ENCODE measurements around the gene SMIM23. TPM values are rescaled to one million over a fixed set of nuclear protein-coding genes. Genes with fewer than 3 reads are reported as not detected.

The SMIM23 gene
- total and polyA plus RNA-seq, 10 of the 15 experiments (the other 5 are each of a cell fraction or from before 2014, with no cell fraction given): not detected

DNA sequence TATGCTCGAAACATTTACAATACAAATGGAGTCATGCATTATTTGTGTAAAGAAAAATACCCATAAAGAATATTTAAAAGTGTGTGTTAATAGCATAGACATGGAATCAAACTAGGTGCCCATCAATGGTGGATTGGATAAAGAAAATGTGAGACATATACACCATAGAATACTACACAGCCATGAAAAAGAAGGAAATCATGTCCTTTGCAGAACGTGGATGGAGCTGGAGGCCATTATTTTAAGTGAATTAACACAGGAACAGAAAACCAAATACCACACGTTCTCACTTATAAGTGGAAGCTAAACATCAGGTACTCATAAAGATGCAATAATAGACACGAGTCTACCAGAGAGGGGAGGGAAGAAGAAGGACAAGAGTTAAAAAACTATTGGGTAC is 22.8 kb downstream of the SMIM23 start:
- Histone ChIP-seq H3K4me3 (no peak overlapping the region), H4K20me1 (ENCODE audit: control insufficient read depth, insufficient read depth) (no peaks in the 10 kb centered on the region), H3K9me3 (replicated peaks; ENCODE audit: control insufficient read depth, insufficient read depth, low read length) (no peaks in the 10 kb centered on the region), H2AFZ (ENCODE audit: control insufficient read depth, low read depth, low read length) (no peak overlapping the region), H3K4me2 (ENCODE audit: control insufficient read depth, insufficient read depth) (no peak overlapping the region), H3K4me1 (ENCODE audit: control insufficient read depth, insufficient read depth, low read length) (no peaks in the 10 kb centered on the region), H3K79me2 (ENCODE audit: control insufficient read depth, insufficient read depth, low read length) (no peaks in the 10 kb centered on the region), H3K27ac (ENCODE audit: control insufficient read depth, insufficient read depth) (no peak overlapping the region), H3K9ac (ENCODE audit: control insufficient read depth, insufficient read depth, low read length) (no peak overlapping the region), H3K36me3 (ENCODE audit: control insufficient read depth in 2 of 2, insufficient read depth in 2 of 2, low read length in 1 of 2) (no peaks in the 10 kb centered on the region), H3K27me3 (replicated peaks in 1 of 2; ENCODE audit: control insufficient read depth in 2 of 2, insufficient read depth in 2 of 2, low read length in 1 of 2) (peaks cover 3 to 5% of the 10 kb centered on the region in 2 experiments; a peak in 2 of 4 replicates)
- ChIA-PET CTCF (no interaction called here), RAD21 (ENCODE audit: unreplicated experiment) (no interaction called here), POLR2A (no interaction called here), SMC1A (ENCODE audit: uncharacterized antibody, unreplicated experiment) (no interaction called here)
- TF ChIP-seq TARDBP (IDR thresholded peaks at IDR 0.05; ENCODE audit: borderline replicate concordance) (no peak), RBBP5 (conservative IDR thresholded peaks at IDR 0.05) (no peak), RAD51 (IDR thresholded peaks at IDR 0.05) (no peak), DPF2 (IDR thresholded peaks at IDR 0.05) (no peak)
- DNase-seq (ENCODE audit: low read depth, low spot score) (no peak), ATAC-seq (no peak), FAIRE-seq (peak; percentile 35)
- in situ Hi-C loops (cut with MboI) (no loop called here), intact Hi-C loops (cut with micrococcal nuclease; ENCODE audit: unreplicated experiment) (no loop called here)
- 2% methylated on average over 4 of the region's 4 CpGs for WGBS (ENCODE audit: insufficient coverage, insufficient replicate concordance, low lambda C conversion rate, missing lambda C conversion rate)
- BruUV-seq (replicated peaks): no TSS peak

DNA sequence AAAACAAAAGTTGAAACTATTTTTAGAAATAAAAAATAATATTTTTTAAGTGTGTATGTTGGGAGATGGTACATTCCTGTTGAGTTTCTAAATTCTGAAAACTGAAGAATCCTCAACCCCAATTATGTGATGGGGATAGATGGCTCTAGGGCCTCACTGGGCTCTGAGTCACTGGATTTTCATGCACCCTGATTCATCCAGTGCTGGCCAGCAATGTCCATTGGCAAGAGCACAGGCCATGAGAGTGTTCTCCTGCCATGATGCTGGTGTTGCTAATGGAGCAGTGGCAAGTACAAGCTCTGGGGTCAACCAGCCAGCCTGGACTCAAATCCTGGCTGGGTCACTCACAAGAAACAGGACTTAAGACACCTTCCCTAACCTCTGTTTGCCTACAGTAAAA is 23.3 kb downstream of the SMIM23 start:
- intact Hi-C loops (cut with micrococcal nuclease; ENCODE audit: unreplicated experiment): no loop called here
- no peak overlapping the region for H3K9ac ChIP-seq (ENCODE audit: control insufficient read depth, insufficient read depth, low read length)
- no peaks in the 10 kb centered on the region for H3K36me3 ChIP-seq (ENCODE audit: control insufficient read depth in 2 of 2, insufficient read depth in 2 of 2, low read length in 1 of 2)
- RAD21 ChIA-PET (ENCODE audit: unreplicated experiment): no interaction called here
- no peaks in the 10 kb centered on the region for H3K9me3 ChIP-seq (replicated peaks; ENCODE audit: control insufficient read depth, insufficient read depth, low read length)
- H3K79me2 ChIP-seq (ENCODE audit: control insufficient read depth, insufficient read depth, low read length): no peaks in the 10 kb centered on the region
- H4K20me1 ChIP-seq (ENCODE audit: control insufficient read depth, insufficient read depth): no peaks in the 10 kb centered on the region
- H3K4me2 ChIP-seq (ENCODE audit: control insufficient read depth, insufficient read depth): no peak overlapping the region
- FAIRE-seq (no peak), DNase-seq (ENCODE audit: low read depth, low spot score) (no peak), ATAC-seq (no peak)
- CTCF ChIA-PET: no interaction called here
- SMC1A ChIA-PET (ENCODE audit: uncharacterized antibody, unreplicated experiment): no interaction called here
- in situ Hi-C loops (cut with MboI): no loop called here
- BruUV-seq (replicated peaks): no TSS peak
- peaks cover 3 to 5% of the 10 kb centered on the region in 2 experiments; a peak in 3 of 4 replicates for H3K27me3 ChIP-seq (replicated peaks in 1 of 2; ENCODE audit: control insufficient read depth in 2 of 2, insufficient read depth in 2 of 2, low read length in 1 of 2)
- POLR2A ChIA-PET: no interaction called here
- no peaks in the 10 kb centered on the region for H3K4me1 ChIP-seq (ENCODE audit: control insufficient read depth, insufficient read depth, low read length)
- no peak overlapping the region for H2AFZ ChIP-seq (ENCODE audit: control insufficient read depth, low read depth, low read length)
- H3K27ac ChIP-seq (ENCODE audit: control insufficient read depth, insufficient read depth): no peak overlapping the region
- no peak overlapping the region for H3K4me3 ChIP-seq
- TF ChIP-seq ESRRA (IDR thresholded peaks at IDR 0.05; ENCODE audit: low read length) (no peak), PML (IDR thresholded peaks at IDR 0.05; ENCODE audit: low read length) (no peak), POLR2A (IDR thresholded peaks at IDR 0.05; ENCODE audit: low read depth, low read length) (no peak), POLR2AphosphoS2 (IDR thresholded peaks at IDR 0.05; ENCODE audit: low read depth, low read length) (no peak), DPF2 (IDR thresholded peaks at IDR 0.05) (no peak), TARDBP (IDR thresholded peaks at IDR 0.05; ENCODE audit: borderline replicate concordance) (no peak), POU2F2 (IDR thresholded peaks at IDR 0.05; ENCODE audit: borderline replicate concordance, low read depth, low read length) (no peak), CREM (IDR thresholded peaks at IDR 0.05; ENCODE audit: low read depth) (no peak), RAD51 (IDR thresholded peaks at IDR 0.05) (no peak), NBN (IDR thresholded peaks at IDR 0.05) (no peak)
- TF ChIP-seq, protein P1, sequence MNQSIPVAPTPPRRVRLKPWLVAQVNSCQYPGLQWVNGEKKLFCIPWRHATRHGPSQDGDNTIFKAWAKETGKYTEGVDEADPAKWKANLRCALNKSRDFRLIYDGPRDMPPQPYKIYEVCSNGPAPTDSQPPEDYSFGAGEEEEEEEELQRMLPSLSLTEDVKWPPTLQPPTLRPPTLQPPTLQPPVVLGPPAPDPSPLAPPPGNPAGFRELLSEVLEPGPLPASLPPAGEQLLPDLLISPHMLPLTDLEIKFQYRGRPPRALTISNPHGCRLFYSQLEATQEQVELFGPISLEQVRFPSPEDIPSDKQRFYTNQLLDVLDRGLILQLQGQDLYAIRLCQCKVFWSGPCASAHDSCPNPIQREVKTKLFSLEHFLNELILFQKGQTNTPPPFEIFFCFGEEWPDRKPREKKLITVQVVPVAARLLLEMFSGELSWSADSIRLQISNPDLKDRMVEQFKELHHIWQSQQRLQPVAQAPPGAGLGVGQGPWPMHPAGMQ (IDR thresholded peaks at IDR 0.05; ENCODE audit: borderline replicate concordance): no peak
- TF ChIP-seq, protein P2, sequence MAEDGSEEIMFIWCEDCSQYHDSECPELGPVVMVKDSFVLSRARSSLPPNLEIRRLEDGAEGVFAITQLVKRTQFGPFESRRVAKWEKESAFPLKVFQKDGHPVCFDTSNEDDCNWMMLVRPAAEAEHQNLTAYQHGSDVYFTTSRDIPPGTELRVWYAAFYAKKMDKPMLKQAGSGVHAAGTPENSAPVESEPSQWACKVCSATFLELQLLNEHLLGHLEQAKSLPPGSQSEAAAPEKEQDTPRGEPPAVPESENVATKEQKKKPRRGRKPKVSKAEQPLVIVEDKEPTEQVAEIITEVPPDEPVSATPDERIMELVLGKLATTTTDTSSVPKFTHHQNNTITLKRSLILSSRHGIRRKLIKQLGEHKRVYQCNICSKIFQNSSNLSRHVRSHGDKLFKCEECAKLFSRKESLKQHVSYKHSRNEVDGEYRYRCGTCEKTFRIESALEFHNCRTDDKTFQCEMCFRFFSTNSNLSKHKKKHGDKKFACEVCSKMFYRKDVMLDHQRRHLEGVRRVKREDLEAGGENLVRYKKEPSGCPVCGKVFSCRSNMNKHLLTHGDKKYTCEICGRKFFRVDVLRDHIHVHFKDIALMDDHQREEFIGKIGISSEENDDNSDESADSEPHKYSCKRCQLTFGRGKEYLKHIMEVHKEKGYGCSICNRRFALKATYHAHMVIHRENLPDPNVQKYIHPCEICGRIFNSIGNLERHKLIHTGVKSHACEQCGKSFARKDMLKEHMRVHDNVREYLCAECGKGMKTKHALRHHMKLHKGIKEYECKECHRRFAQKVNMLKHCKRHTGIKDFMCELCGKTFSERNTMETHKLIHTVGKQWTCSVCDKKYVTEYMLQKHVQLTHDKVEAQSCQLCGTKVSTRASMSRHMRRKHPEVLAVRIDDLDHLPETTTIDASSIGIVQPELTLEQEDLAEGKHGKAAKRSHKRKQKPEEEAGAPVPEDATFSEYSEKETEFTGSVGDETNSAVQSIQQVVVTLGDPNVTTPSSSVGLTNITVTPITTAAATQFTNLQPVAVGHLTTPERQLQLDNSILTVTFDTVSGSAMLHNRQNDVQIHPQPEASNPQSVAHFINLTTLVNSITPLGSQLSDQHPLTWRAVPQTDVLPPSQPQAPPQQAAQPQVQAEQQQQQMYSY (CRISPR knock-in tag; IDR thresholded peaks at IDR 0.05): no peak
- TF ChIP-seq, protein P3, sequence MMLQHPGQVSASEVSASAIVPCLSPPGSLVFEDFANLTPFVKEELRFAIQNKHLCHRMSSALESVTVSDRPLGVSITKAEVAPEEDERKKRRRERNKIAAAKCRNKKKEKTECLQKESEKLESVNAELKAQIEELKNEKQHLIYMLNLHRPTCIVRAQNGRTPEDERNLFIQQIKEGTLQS (IDR thresholded peaks at IDR 0.05; ENCODE audit: borderline replicate concordance, extremely low read depth, low read depth, low read length): no peak

All from GM12878 (cell line).